IMR-90 (cell line): ENCODE measurements around the gene ZDHHC6. TPM values are rescaled to one million over a fixed set of nuclear protein-coding genes. Genes with fewer than 3 reads are reported as not detected.

ENCODE experiments used
- ATAC-seq: fragments of 200-7000 bp; cut with Tn5 transposase; 2 replicates; pipeline ENCODE4 v1.9.1; 2020; ENCODE audit warnings: low read depth, mild to moderate bottlenecking, moderate library complexity
- BruUV-seq: library from RNA; stranded (reverse); fragments of 400-500 nt; replicated peaks from 2 replicates; lab custom pipeline; 2021; lab: Mats Ljungman, UMichigan
- CTCF ChIA-PET: fragments of 300-600 bp; formaldehyde crosslinking; extraction: SDS; loops from one replicate; lab custom pipeline; 2021; ENCODE audit warnings: antibody characterized with exemption; lab: Yijun Ruan, JAX
- POLR2A ChIA-PET: fragments of 300-600 bp; sonication (Branson Sonifier 250); formaldehyde crosslinking; loops from one replicate; lab custom pipeline; 2022; ENCODE audit warnings: antibody characterized with exemption; ENCODE audit not compliant: unreplicated experiment; lab: Charles Lee
- DNase-seq: peaks from one replicate; pipeline ENCODE4 v3.0.0; 2013
- H2AFZ ChIP-seq: replicated peaks from 2 replicates; pipeline ENCODE3; 2013; ENCODE audit warnings: low read length, mild to moderate bottlenecking; ENCODE audit not compliant: poor library complexity
- H2AK5ac ChIP-seq: 2 replicates; pipeline ENCODE4 v1.6.1; 2013; ENCODE audit warnings: low read depth, low read length, inconsistent platforms
- H2AK9ac ChIP-seq: replicated peaks from 2 replicates; pipeline ENCODE3; 2013; ENCODE audit warnings: mild to moderate bottlenecking, low read depth, low read length, moderate library complexity; ENCODE audit not compliant: poor library complexity
- H2BK120ac ChIP-seq: 2 replicates; pipeline ENCODE4 v1.6.1; 2013; ENCODE audit warnings: low read depth, low read length, inconsistent platforms
- H2BK15ac ChIP-seq: 3 replicates; pipeline ENCODE4 v1.6.1; 2013; ENCODE audit warnings: low read depth, low read length, inconsistent platforms
- H2BK20ac ChIP-seq: 2 replicates; pipeline ENCODE4 v1.6.1; 2013; ENCODE audit warnings: low read depth, mild to moderate bottlenecking, inconsistent platforms, low read length, moderate library complexity
- H2BK5ac ChIP-seq: 2 replicates; pipeline ENCODE4 v1.6.1; 2013; ENCODE audit warnings: mild to moderate bottlenecking, low read depth, low read length, inconsistent platforms; ENCODE audit not compliant: poor library complexity, severe bottlenecking
- H3K14ac ChIP-seq: replicated peaks from 2 replicates; pipeline ENCODE4 v1.6.1; 2013; ENCODE audit warnings: low read depth, low read length, inconsistent platforms
- H3K18ac ChIP-seq: 2 replicates; pipeline ENCODE4 v1.6.1; 2013; ENCODE audit warnings: low read depth, low read length, control low read depth
- H3K23ac ChIP-seq: 2 replicates; pipeline ENCODE4 v1.6.1; 2013; ENCODE audit warnings: low read depth, low read length, inconsistent platforms
- H3K27ac ChIP-seq: 2 replicates; pipeline ENCODE4 v1.5.1; 2013; ENCODE audit warnings: mild to moderate bottlenecking, control low read depth, low read length; ENCODE audit not compliant: insufficient read depth
- H3K27me3 ChIP-seq: 2 replicates; pipeline ENCODE4 v1.6.1; 2013; ENCODE audit warnings: low read length; ENCODE audit not compliant: control insufficient read depth, insufficient read depth
- H3K36me3 ChIP-seq: 2 replicates; pipeline ENCODE4 v1.6.1; 2013; ENCODE audit warnings: low read length, mixed read lengths; ENCODE audit not compliant: control insufficient read depth, insufficient read depth
- H3K4ac ChIP-seq: 2 replicates; pipeline ENCODE4 v1.6.1; 2013; ENCODE audit warnings: low read depth, low read length, inconsistent platforms
- H3K4me1 ChIP-seq: 2 replicates; pipeline ENCODE4 v1.6.1; 2013; ENCODE audit warnings: low read length, mixed read lengths; ENCODE audit not compliant: control insufficient read depth, insufficient read depth
- H3K4me2 ChIP-seq: 2 replicates; pipeline ENCODE4 v1.6.1; 2013; ENCODE audit warnings: low read depth, mild to moderate bottlenecking, control low read depth, low read length, moderate library complexity
- H3K4me3 ChIP-seq: 2 replicates; pipeline ENCODE4 v1.5.1; 2013; ENCODE audit warnings: low read depth, mild to moderate bottlenecking, control low read depth, low read length, moderate library complexity; ENCODE audit not compliant: insufficient read depth
- H3K56ac ChIP-seq: 2 replicates; pipeline ENCODE4 v1.6.1; 2013; ENCODE audit warnings: low read length, inconsistent platforms; ENCODE audit not compliant: insufficient read depth; ENCODE audit errors: extremely low read depth
- H3K79me1 ChIP-seq, 2 experiments: 2 replicates each; pipeline ENCODE4 v1.6.1; 2013; ENCODE audit warnings: low read length in 2 of 2, inconsistent platforms in 1 of 2, low read depth in 1 of 2
- H3K9ac ChIP-seq: 2 replicates; pipeline ENCODE4 v1.6.1; 2013; ENCODE audit warnings: low read depth, low read length, control low read depth
- H3K9me1 ChIP-seq: 2 replicates; pipeline ENCODE4 v1.6.1; 2013; ENCODE audit warnings: low read length, inconsistent platforms; ENCODE audit not compliant: insufficient read depth
- H3K9me3 ChIP-seq: 2 replicates; pipeline ENCODE4 v1.6.1; 2013; ENCODE audit warnings: low read length; ENCODE audit not compliant: control insufficient read depth, insufficient read depth
- H4K20me1 ChIP-seq: 2 replicates; pipeline ENCODE4 v1.6.1; 2013; ENCODE audit warnings: low read length, inconsistent platforms; ENCODE audit not compliant: insufficient read depth
- H4K5ac ChIP-seq: 2 replicates; pipeline ENCODE4 v1.6.1; 2013; ENCODE audit warnings: mild to moderate bottlenecking, low read depth, low read length, control low read depth
- H4K8ac ChIP-seq, 2 experiments: 2 replicates each; pipeline ENCODE4 v1.6.1; 2013; ENCODE audit warnings: low read depth in 2 of 2, low read length in 2 of 2, control low read depth in 1 of 2, inconsistent platforms in 1 of 2
- H4K91ac ChIP-seq: 2 replicates; pipeline ENCODE4 v1.6.1; 2013; ENCODE audit warnings: low read depth, low read length, inconsistent platforms; ENCODE audit not compliant: insufficient read depth
- BHLHE40 ChIP-seq: fragments of 150-350 bp; IDR thresholded peaks from 2 replicates; pipeline ENCODE4 v1.6.1; 2016; ENCODE audit warnings: mild to moderate bottlenecking, low read depth, low read length
- CEBPB ChIP-seq: IDR thresholded peaks from 2 replicates; pipeline ENCODE4 v1.6.1; 2012; ENCODE audit warnings: low read depth, low read length, improper control_type of control experiment
- CHD1 ChIP-seq: IDR thresholded peaks from 2 replicates; pipeline ENCODE4 v1.6.1; 2012; ENCODE audit warnings: low read depth, low read length, improper control_type of control experiment
- FOS ChIP-seq: fragments of 150-350 bp; IDR thresholded peaks from 2 replicates; pipeline ENCODE4 v1.6.1; 2016; ENCODE audit warnings: low read depth, low read length
- MAFK ChIP-seq: IDR thresholded peaks from 2 replicates; pipeline ENCODE4 v1.6.1; 2012; ENCODE audit warnings: low read depth, low read length, improper control_type of control experiment
- MAZ ChIP-seq: IDR thresholded peaks from 2 replicates; pipeline ENCODE4 v1.6.1; 2012; ENCODE audit warnings: low read depth, mild to moderate bottlenecking, low read length, improper control_type of control experiment, moderate library complexity, borderline replicate concordance
- MXI1 ChIP-seq: IDR thresholded peaks from 2 replicates; pipeline ENCODE4 v1.6.1; 2012; ENCODE audit warnings: low read depth, mild to moderate bottlenecking, low read length, moderate library complexity, borderline replicate concordance
- NFE2L2 ChIP-seq: fragments of 150-350 bp; IDR thresholded peaks from 2 replicates; pipeline ENCODE4 v1.6.1; 2016; ENCODE audit warnings: low read depth, mild to moderate bottlenecking, low read length
- POLR2A ChIP-seq: IDR thresholded peaks from 2 replicates; pipeline ENCODE4 v1.6.1; 2012; ENCODE audit warnings: mild to moderate bottlenecking, low read depth, low read length
- RAD21 ChIP-seq: IDR thresholded peaks from 2 replicates; pipeline ENCODE4 v1.6.1; 2012; ENCODE audit warnings: low read length, improper control_type of control experiment
- RCOR1 ChIP-seq: IDR thresholded peaks from 2 replicates; pipeline ENCODE4 v1.6.1; 2012; ENCODE audit warnings: mild to moderate bottlenecking, low read length, improper control_type of control experiment; ENCODE audit not compliant: insufficient replicate concordance
- RFX5 ChIP-seq: IDR thresholded peaks from 2 replicates; pipeline ENCODE4 v1.8.0; 2012; ENCODE audit warnings: low read depth, mild to moderate bottlenecking, low read length, moderate library complexity
- SMC3 ChIP-seq: fragments of 150-350 bp; IDR thresholded peaks from 2 replicates; pipeline ENCODE4 v1.6.1; 2016; ENCODE audit warnings: low read depth, mild to moderate bottlenecking, antibody characterized with exemption, low read length, moderate library complexity
- WGBS, 2 experiments: methylation state at CpG; one replicate each; pipeline versions ENCODE4 v1.1.5 to v1.1.7; 2013; ENCODE audit warnings: missing lambda C conversion rate in 2 of 2; ENCODE audit not compliant: insufficient read length in 1 of 2; ENCODE audit errors: extremely low coverage in 2 of 2; 5-methylcytosine and 5-hydroxymethylcytosine counted together
- dilution Hi-C: fragments of 300-500 bp; cut with HindIII; formaldehyde crosslinking; loops from one replicate; pipeline ENCODE4 v1.14.3; 2018; ENCODE audit warnings: low sequenced_read_pairs; ENCODE audit not compliant: unreplicated experiment
- in situ Hi-C: fragments of 300-500 bp; cut with MboI; formaldehyde crosslinking; loops from 3 replicates; pipeline ENCODE4 v1.14.3; 2019; ENCODE audit warnings: low sequenced_read_pairs, inconsistent platforms, mixed read lengths
- intact Hi-C: fragments of 100-400 bp; cut with micrococcal nuclease; formaldehyde crosslinking; loops from 2 replicates; pipeline ENCODE4 v1.10.0; 2022
- polyA plus RNA-seq, 3 experiments: library from polyadenylated mRNA; depleted of rRNA; stranded (reverse); fragments of >200 nt; gene quantifications; 2 replicates each; pipeline ENCODE4 v1.2.3, GENCODE V29; 2012; ENCODE audit warnings: low replicate concordance in 1 of 3
- total RNA-seq: library from RNA; depleted of rRNA; stranded (reverse); fragments of >200 nt; gene quantifications from 2 replicates; pipeline ENCODE4 v1.2.3, GENCODE V29; 2012
- TF ChIP-seq, protein P1 (sequence below): conservative IDR thresholded peaks from 2 replicates; pipeline ENCODE4 v1.5.1; 2012; ENCODE audit warnings: mild to moderate bottlenecking, low read depth, low read length, improper control_type of control experiment
- TF ChIP-seq, protein P2 (sequence below): fragments of 150-350 bp; IDR thresholded peaks from 2 replicates; pipeline ENCODE4 v1.6.1; 2017; ENCODE audit warnings: mild to moderate bottlenecking, antibody characterized with exemption, low read length, low read depth
- TF ChIP-seq, protein P3 (sequence below): fragments of 150-350 bp; IDR thresholded peaks from 2 replicates; pipeline ENCODE4 v1.6.1; 2016; ENCODE audit warnings: low read depth, mild to moderate bottlenecking, low read length, moderate library complexity, borderline replicate concordance

ZDHHC6 gene
- total and polyA plus RNA-seq, 2 of the 4 experiments (the other 2 are of a cell fraction), result 17.4 to 21.6 TPM

DNA sequence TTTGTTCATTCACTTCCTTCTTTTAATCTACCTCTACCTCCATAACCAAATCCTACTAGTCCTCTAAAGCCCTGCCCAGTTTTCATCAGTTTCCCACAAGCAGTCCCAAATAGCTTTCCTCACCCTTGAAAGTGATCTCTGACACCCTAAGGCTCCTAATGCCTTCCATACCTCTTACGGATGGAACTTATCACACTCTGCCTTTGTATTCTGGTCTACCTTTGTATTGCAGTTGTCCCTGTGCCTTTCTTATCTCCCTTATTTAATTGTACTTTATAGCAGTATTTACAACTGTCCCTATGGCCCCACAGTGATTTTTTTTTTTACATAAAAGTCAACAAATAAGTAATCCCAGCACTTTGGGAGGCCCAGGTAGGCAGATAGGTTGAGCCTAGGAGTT lies 39.0 kb downstream of the ZDHHC6 start:
- intact Hi-C loops (no loop called here), dilution Hi-C loops (no loop called here), in situ Hi-C loops (no loop called here)
- ChIA-PET CTCF (no interaction called here), POLR2A (no interaction called here)
- no peak overlapping the region for H2BK15ac ChIP-seq
- no peaks in the 10 kb centered on the region for H4K20me1 ChIP-seq
- no peak overlapping the region for H3K18ac ChIP-seq
- ATAC-seq (no peak), DNase-seq (no peak)
- peaks cover 3% of the 10 kb centered on the region; the same call in 1 of the 2 replicates for H3K27me3 ChIP-seq
- H3K27ac ChIP-seq, result no peak overlapping the region
- H3K9ac ChIP-seq, result no peak overlapping the region
- no peaks in the 10 kb centered on the region for H3K9me3 ChIP-seq
- H3K79me1 ChIP-seq, result no peaks in the 10 kb centered on the region
- BruUV-seq, result no TSS peak
- no peak overlapping the region for H2AFZ ChIP-seq
- H2AK9ac ChIP-seq, result no peak overlapping the region
- WGBS, 2 experiments, result no CpG with 5 or more reads among the region's 1 CpG
- H2BK20ac ChIP-seq, result no peak overlapping the region
- H3K4ac ChIP-seq, result no peak overlapping the region
- H4K5ac ChIP-seq, result no peak overlapping the region
- H3K14ac ChIP-seq, result no peak overlapping the region
- H3K9me1 ChIP-seq, result no peaks in the 10 kb centered on the region
- no peak overlapping the region for H2BK5ac ChIP-seq
- no peak overlapping the region for H4K91ac ChIP-seq
- no peak overlapping the region for H2AK5ac ChIP-seq
- peaks cover 2% of the 10 kb centered on the region; the same call in 1 of the 2 replicates for H3K4me1 ChIP-seq
- H4K8ac ChIP-seq, result no peak overlapping the region
- H3K23ac ChIP-seq, result no peak overlapping the region
- TF ChIP-seq MXI1, result no peak
- no peak for TF ChIP-seq NFE2L2
- no peak for TF ChIP-seq FOS
- no peak for TF ChIP-seq CEBPB
- no peak for TF ChIP-seq CHD1
- no peak for TF ChIP-seq RCOR1
- TF ChIP-seq, protein P1, sequence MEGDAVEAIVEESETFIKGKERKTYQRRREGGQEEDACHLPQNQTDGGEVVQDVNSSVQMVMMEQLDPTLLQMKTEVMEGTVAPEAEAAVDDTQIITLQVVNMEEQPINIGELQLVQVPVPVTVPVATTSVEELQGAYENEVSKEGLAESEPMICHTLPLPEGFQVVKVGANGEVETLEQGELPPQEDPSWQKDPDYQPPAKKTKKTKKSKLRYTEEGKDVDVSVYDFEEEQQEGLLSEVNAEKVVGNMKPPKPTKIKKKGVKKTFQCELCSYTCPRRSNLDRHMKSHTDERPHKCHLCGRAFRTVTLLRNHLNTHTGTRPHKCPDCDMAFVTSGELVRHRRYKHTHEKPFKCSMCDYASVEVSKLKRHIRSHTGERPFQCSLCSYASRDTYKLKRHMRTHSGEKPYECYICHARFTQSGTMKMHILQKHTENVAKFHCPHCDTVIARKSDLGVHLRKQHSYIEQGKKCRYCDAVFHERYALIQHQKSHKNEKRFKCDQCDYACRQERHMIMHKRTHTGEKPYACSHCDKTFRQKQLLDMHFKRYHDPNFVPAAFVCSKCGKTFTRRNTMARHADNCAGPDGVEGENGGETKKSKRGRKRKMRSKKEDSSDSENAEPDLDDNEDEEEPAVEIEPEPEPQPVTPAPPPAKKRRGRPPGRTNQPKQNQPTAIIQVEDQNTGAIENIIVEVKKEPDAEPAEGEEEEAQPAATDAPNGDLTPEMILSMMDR, result no peak
- TF ChIP-seq MAFK, result no peak
- TF ChIP-seq, protein P2, sequence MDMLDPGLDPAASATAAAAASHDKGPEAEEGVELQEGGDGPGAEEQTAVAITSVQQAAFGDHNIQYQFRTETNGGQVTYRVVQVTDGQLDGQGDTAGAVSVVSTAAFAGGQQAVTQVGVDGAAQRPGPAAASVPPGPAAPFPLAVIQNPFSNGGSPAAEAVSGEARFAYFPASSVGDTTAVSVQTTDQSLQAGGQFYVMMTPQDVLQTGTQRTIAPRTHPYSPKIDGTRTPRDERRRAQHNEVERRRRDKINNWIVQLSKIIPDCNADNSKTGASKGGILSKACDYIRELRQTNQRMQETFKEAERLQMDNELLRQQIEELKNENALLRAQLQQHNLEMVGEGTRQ, result no peak
- no peak for TF ChIP-seq BHLHE40
- TF ChIP-seq SMC3, result no peak
- TF ChIP-seq RAD21, result no peak
- TF ChIP-seq, protein P3, sequence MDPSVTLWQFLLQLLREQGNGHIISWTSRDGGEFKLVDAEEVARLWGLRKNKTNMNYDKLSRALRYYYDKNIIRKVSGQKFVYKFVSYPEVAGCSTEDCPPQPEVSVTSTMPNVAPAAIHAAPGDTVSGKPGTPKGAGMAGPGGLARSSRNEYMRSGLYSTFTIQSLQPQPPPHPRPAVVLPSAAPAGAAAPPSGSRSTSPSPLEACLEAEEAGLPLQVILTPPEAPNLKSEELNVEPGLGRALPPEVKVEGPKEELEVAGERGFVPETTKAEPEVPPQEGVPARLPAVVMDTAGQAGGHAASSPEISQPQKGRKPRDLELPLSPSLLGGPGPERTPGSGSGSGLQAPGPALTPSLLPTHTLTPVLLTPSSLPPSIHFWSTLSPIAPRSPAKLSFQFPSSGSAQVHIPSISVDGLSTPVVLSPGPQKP, result no peak
- no peak for TF ChIP-seq RFX5
- TF ChIP-seq POLR2A, result no peak
- TF ChIP-seq MAZ, result no peak
- H3K36me3 ChIP-seq, result no peaks in the 10 kb centered on the region
- no peak overlapping the region for H3K56ac ChIP-seq
- H2BK120ac ChIP-seq, result no peak overlapping the region
- no peak overlapping the region for H3K4me2 ChIP-seq
- no peak overlapping the region for H3K4me3 ChIP-seq
